GM23248 (cell line): ENCODE measurements around the gene TRMT44.

Source experiments
- EZH2 ChIP-seq: fragments of 200-600 bp; sonication (generic); IDR thresholded peaks from 2 replicates; pipeline ENCODE4 v1.6.1; 2018; ENCODE audit warnings: antibody characterized with exemption, mild to moderate bottlenecking; ENCODE audit not compliant: insufficient read depth, poor library complexity, severe bottlenecking
- EZH2phosphoT487 ChIP-seq: fragments of 200-600 bp; sonication (generic); IDR thresholded peaks from 2 replicates; pipeline ENCODE4 v1.6.1; 2018; ENCODE audit warnings: antibody characterized with exemption, moderate library complexity, mild to moderate bottlenecking, low read depth; ENCODE audit not compliant: insufficient read depth

- TF ChIP-seq EZH2 (no peak), EZH2phosphoT487 (no peak)
Measured at GRCh38 chr4:8492174-8492573, 51.6 kb downstream of the TRMT44 start.
